PC-3 (cell line): ENCODE measurements around the gene KCNIP2. TPM values are rescaled to one million over a fixed set of nuclear protein-coding genes. Genes with fewer than 3 reads are reported as not detected.

ENCODE experiments used
- ATAC-seq: fragments of 200-7000 bp; cut with Tn5 transposase; 2 replicates; pipeline ENCODE4 v1.9.1; 2020; ENCODE audit warnings: mild to moderate bottlenecking, moderate library complexity
- BruUV-seq: library from RNA; stranded (reverse); fragments of 400-500 nt; replicated peaks from 2 replicates; lab custom pipeline; 2021; lab: Mats Ljungman, UMichigan
- CTCF ChIA-PET: fragments of 300-600 bp; sonication (Branson Sonifier 250); formaldehyde crosslinking; loops from one replicate; lab custom pipeline; 2022; ENCODE audit warnings: antibody characterized with exemption; lab: Charles Lee
- POLR2A ChIA-PET: fragments of 300-600 bp; sonication (Branson Sonifier 250); formaldehyde crosslinking; loops from one replicate; lab custom pipeline; 2022; ENCODE audit warnings: antibody characterized with exemption; ENCODE audit not compliant: unreplicated experiment; lab: Charles Lee
- DNase-seq: peaks from one replicate; pipeline ENCODE4 v3.0.0-alpha.2; 2015
- H2AFZ ChIP-seq: fragments of 300-600 bp; sonication (generic); 2 replicates; pipeline ENCODE4 v1.6.0; 2016; ENCODE audit warnings: antibody characterized with exemption, low read length
- H3F3A ChIP-seq: fragments of 300-600 bp; sonication (generic); one replicate; pipeline ENCODE4 v1.6.0; 2017; ENCODE audit warnings: antibody characterized with exemption, low read length, control low read depth, mild to moderate bottlenecking; ENCODE audit not compliant: unreplicated experiment
- H3K27ac ChIP-seq: fragments of 300-600 bp; sonication (generic); 2 replicates; pipeline ENCODE4 v1.5.1; 2016; ENCODE audit warnings: mild to moderate bottlenecking, low read length
- H3K27me3 ChIP-seq: fragments of 300-600 bp; sonication (generic); 2 replicates; pipeline ENCODE4 v1.6.1; 2016; ENCODE audit warnings: low read length, mixed read lengths
- H3K36me3 ChIP-seq: fragments of 300-600 bp; sonication (generic); 2 replicates; pipeline ENCODE4 v1.6.1; 2016; ENCODE audit warnings: low read depth, mixed run types, low read length, mixed read lengths
- H3K4me1 ChIP-seq: fragments of 300-600 bp; sonication (generic); 2 replicates; pipeline ENCODE4 v1.5.1; 2016; ENCODE audit warnings: low read length; ENCODE audit not compliant: insufficient read depth
- H3K4me2 ChIP-seq: fragments of 300-600 bp; sonication (generic); 2 replicates; pipeline ENCODE4 v1.6.0; 2016; ENCODE audit warnings: low read length
- H3K4me3 ChIP-seq: fragments of 300-600 bp; sonication (generic); 2 replicates; pipeline ENCODE4 v1.5.1; 2016; ENCODE audit warnings: mild to moderate bottlenecking, low read length, mixed read lengths
- H3K79me2 ChIP-seq: fragments of 300-600 bp; sonication (generic); 2 replicates; pipeline ENCODE4 v1.6.1; 2017; ENCODE audit warnings: low read length, mixed read lengths
- H3K9ac ChIP-seq: fragments of 300-600 bp; sonication (generic); 2 replicates; pipeline ENCODE4 v1.6.0; 2016; ENCODE audit warnings: mild to moderate bottlenecking, low read length
- H3K9me2 ChIP-seq: fragments of 300-600 bp; sonication (generic); replicated peaks from 2 replicates; pipeline ENCODE4 v1.6.1; 2016; ENCODE audit warnings: mixed run types, low read length, mixed read lengths
- H3K9me3 ChIP-seq: fragments of 300-600 bp; sonication (generic); 2 replicates; pipeline ENCODE4 v1.6.1; 2016; ENCODE audit warnings: low read length, mixed read lengths
- H4K20me1 ChIP-seq: fragments of 300-600 bp; sonication (generic); 2 replicates; pipeline ENCODE4 v1.6.1; 2016; ENCODE audit warnings: low read length, mixed read lengths
- CTCF ChIP-seq: fragments of 300-600 bp; sonication (generic); conservative IDR thresholded peaks from 2 replicates; pipeline ENCODE4 v1.5.1; 2017; ENCODE audit warnings: antibody characterized with exemption, low read depth, mild to moderate bottlenecking, low read length
- EZH2 ChIP-seq: fragments of 300-600 bp; sonication (generic); IDR thresholded peaks from one replicate; pipeline ENCODE4 v1.6.1; 2017; ENCODE audit warnings: antibody characterized with exemption, mild to moderate bottlenecking, low read length; ENCODE audit not compliant: unreplicated experiment
- EZH2phosphoT487 ChIP-seq: fragments of 300-600 bp; sonication (generic); IDR thresholded peaks from 2 replicates; pipeline ENCODE4 v1.6.1; 2018; ENCODE audit warnings: mild to moderate bottlenecking, antibody characterized with exemption, low read length, borderline replicate concordance
- intact Hi-C: fragments of 100-400 bp; cut with micrococcal nuclease; formaldehyde crosslinking; loops from 2 replicates; pipeline ENCODE4 v1.9.0; 2023
- total RNA-seq: library from RNA; depleted of rRNA; stranded (reverse); fragments of >200 nt; gene quantifications from 2 replicates; pipeline ENCODE4 v1.2.3, GENCODE V29; 2014; rRNA removed

Gene KCNIP2
- total RNA-seq, 1 experiment from 2014 or later: 1.5 TPM

GRCh38 chr10:101777619-101778145 is 65.9 kb downstream of the KCNIP2 start:
- Histone ChIP-seq H3K4me2 (no peak overlapping the region), H3K79me2 (peaks cover 13% of the 10 kb centered on the region), H2AFZ (no peak overlapping the region), H3K9me3 (no peaks in the 10 kb centered on the region), H3K36me3 (no peaks in the 10 kb centered on the region; the same call in 1 of the 2 replicates), H3K4me1 (peaks cover 20% of the 10 kb centered on the region), H3K9me2 (no peaks in the 10 kb centered on the region), H3K9ac (no peak overlapping the region), H4K20me1 (no peaks in the 10 kb centered on the region), H3K27me3 (peaks cover 9% of the 10 kb centered on the region; the same call in 1 of the 2 replicates), H3K27ac (no peak overlapping the region), H3K4me3 (no peak overlapping the region), H3F3A (no peaks in the 10 kb centered on the region)
- ATAC-seq: peak; percentile 17; the same call in 1 of the 2 replicates
- BruUV-seq: no TSS peak
- intact Hi-C loops: no loop called here
- DNase-seq: peak; percentile 8
- TF ChIP-seq EZH2 (no peak), EZH2phosphoT487 (no peak), CTCF (no peak)
- ChIA-PET CTCF (no interaction called here), POLR2A (no interaction called here)

DNA sequence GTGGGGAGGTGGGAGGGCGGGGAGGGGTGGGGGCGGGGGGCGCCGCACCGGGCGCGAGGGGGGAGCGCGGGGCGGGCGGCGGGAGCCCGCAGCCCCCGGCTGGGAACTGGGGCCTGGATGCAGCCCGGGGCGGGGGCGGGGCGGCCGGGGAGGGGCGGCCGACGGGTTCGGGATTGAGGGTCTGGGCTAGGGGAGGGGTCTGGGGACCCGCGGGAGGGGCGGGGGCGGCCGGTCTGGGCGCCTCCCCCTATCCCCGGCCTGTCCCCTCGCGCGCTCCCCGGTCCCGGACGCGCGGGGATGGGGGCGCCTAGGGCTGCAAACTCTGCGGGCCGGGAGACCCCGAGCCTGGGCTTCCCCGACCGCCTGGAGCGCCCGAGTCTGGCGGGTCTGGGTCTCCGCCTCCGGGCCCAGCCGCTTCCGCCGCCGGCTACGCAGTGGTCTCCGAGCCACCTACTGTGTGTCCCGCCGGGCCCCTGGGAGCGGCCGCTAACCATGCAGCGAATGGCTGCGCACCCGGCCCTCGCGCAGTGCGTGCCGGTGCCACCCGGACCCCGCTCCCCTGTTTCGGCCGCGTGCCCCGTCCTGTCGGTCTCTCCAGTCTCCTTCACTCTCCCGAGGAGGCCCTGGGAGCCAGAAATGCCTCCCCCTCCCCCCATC is 67.3 kb downstream of the KCNIP2 start:
- CTCF ChIA-PET: no interaction called here
- no peak overlapping the region for H3K4me2 ChIP-seq

More for the DNA sequence above, 67.3 kb downstream of the KCNIP2 start:
- H3K9me3 ChIP-seq: no peaks in the 10 kb centered on the region
- intact Hi-C loops: no loop called here
- no peaks in the 10 kb centered on the region; the same call in 1 of the 2 replicates for H3K36me3 ChIP-seq
- POLR2A ChIA-PET: interaction anchor here (0.6 kb wide), 1 partner anchor 343 kb away, joined by 4 read pairs; no protein-coding TSS in a partner anchor
- no peaks in the 10 kb centered on the region for H4K20me1 ChIP-seq
- H3K9me2 ChIP-seq: no peaks in the 10 kb centered on the region
- ATAC-seq: no peak
- no peak overlapping the region for H3K4me3 ChIP-seq
- no peaks in the 10 kb centered on the region for H3F3A ChIP-seq
- TF ChIP-seq CTCF (no peak), EZH2phosphoT487 (no peak), EZH2 (no peak)
- DNase-seq: no peak
- peaks cover 11% of the 10 kb centered on the region; the same call in 1 of the 2 replicates for H3K4me1 ChIP-seq
- H3K9ac ChIP-seq: no peak overlapping the region
- no peak overlapping the region for H2AFZ ChIP-seq
- H3K27me3 ChIP-seq: peaks cover 9% of the 10 kb centered on the region; the same call in 1 of the 2 replicates
- no TSS peak for BruUV-seq
- H3K79me2 ChIP-seq: no peaks in the 10 kb centered on the region
- H3K27ac ChIP-seq: no peak overlapping the region

Other genes with a start within 250 kb of the KCNIP2 start
- 17.7 and 18.8 TPM in 2 replicates for gene FBXW4, start 148.6 kb downstream of the KCNIP2 start, total RNA-seq
- gene FGF8, start 67.7 kb downstream of the KCNIP2 start, total RNA-seq: not detected in 2 replicates
- 117 and 128 TPM in 2 replicates for gene NPM3, start 60.4 kb downstream of the KCNIP2 start, total RNA-seq
- 42.7 and 43.0 TPM in 2 replicates for gene OGA, start 25.4 kb downstream of the KCNIP2 start, total RNA-seq
- 7.8 and 9.7 TPM in 2 replicates for gene ARMH3, start 212.4 kb upstream of the KCNIP2 start, total RNA-seq
- 24.0 and 26.8 TPM in 2 replicates for gene HPS6, start 221.5 kb upstream of the KCNIP2 start, total RNA-seq